ENCODE results near the gene PDZD2.
"Not testable (repeated sequence)": the region's sequence is repeated elsewhere in the genome, so short reads cannot be mapped to it uniquely, and the experiment has no call there.

PDZD2 gene

GRCh38 chr5:32020946-32021345 is 382.0 kb downstream of the PDZD2 start:
- DNase-seq, result no peak

GRCh38 chr5:32021771-32022170 is 382.8 kb downstream of the PDZD2 start:
- DNase-seq, result no peak

GRCh38 chr5:32022638-32023037 is 383.7 kb downstream of the PDZD2 start:
- no peak for DNase-seq

GRCh38 chr5:32023816-32024215 is 384.9 kb downstream of the PDZD2 start:
- DNase-seq, result no peak

GRCh38 chr5:32024751-32025150 is 385.8 kb downstream of the PDZD2 start:
- DNase-seq, result no peak

- DNase-seq, result no peak
Observed at GRCh38 chr5:32027093-32027716, 388.3 kb downstream of the PDZD2 start.

- DNase-seq, result no peak
Observed at GRCh38 chr5:32027717-32028458, 389.0 kb downstream of the PDZD2 start.

- no peak for DNase-seq
Observed at GRCh38 chr5:32029261-32029660, 390.3 kb downstream of the PDZD2 start.

GRCh38 chr5:32029781-32030180 is 390.9 kb downstream of the PDZD2 start:
- no peak for DNase-seq

- no peak for DNase-seq
Observed at GRCh38 chr5:32030222-32030621, 391.3 kb downstream of the PDZD2 start.

- DNase-seq, result no peak
Observed at GRCh38 chr5:32030686-32031085, 391.8 kb downstream of the PDZD2 start.

- DNase-seq, result no peak
Observed at GRCh38 chr5:32031089-32031488, 392.2 kb downstream of the PDZD2 start.

GRCh38 chr5:32038523-32038922 is 399.6 kb downstream of the PDZD2 start:
- no peak for DNase-seq

GRCh38 chr5:32039133-32039532 is 400.2 kb downstream of the PDZD2 start:
- not testable (repeated sequence) for DNase-seq

GRCh38 chr5:32039601-32040000 is 400.7 kb downstream of the PDZD2 start:
- not testable (repeated sequence) for DNase-seq

GRCh38 chr5:32040181-32040695 is 401.3 kb downstream of the PDZD2 start:
- not testable (repeated sequence) for DNase-seq

- DNase-seq, result no peak
Observed at GRCh38 chr5:32042551-32042961, 403.6 kb downstream of the PDZD2 start.

GRCh38 chr5:32043105-32043504 is 404.2 kb downstream of the PDZD2 start:
- no peak for DNase-seq

GRCh38 chr5:32044434-32044833 is 405.5 kb downstream of the PDZD2 start:
- DNase-seq, result no peak

- no peak for DNase-seq
Observed at GRCh38 chr5:32044939-32045338, 406.0 kb downstream of the PDZD2 start.

- no peak for DNase-seq
Observed at GRCh38 chr5:32047056-32047455, 408.1 kb downstream of the PDZD2 start.

GRCh38 chr5:32051796-32052195 is 412.9 kb downstream of the PDZD2 start:
- no peak for DNase-seq

- DNase-seq, result no peak
Observed at GRCh38 chr5:32055891-32056866, 417.2 kb downstream of the PDZD2 start.
